ENCODE data around the gene HRG. TPM values are rescaled to one million over a fixed set of nuclear protein-coding genes. Genes with fewer than 3 reads are reported as not detected.

HRG gene
- polyA plus RNA-seq, 1 of the 3 experiments (the other 2 are of a cell fraction): not detected

DNA sequence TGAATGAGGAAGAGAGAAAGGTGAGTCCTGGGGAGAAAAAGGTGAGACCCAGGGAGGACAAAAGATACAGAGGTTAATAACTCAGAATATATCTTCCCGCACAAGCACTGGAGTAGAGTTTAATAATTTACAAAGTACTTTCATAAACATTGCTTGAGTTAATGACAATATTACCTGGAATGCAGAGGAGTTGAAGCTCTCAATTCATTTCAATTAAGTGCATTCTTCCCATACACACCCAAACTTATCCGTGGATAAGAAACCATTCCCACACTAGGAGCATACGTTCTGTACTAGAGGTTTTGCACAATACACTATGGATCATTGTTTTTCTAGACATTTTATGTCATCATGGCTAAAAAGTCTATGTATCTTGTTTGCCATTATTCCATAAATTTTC lies 28.0 kb downstream of the HRG start (continued):
- TF ChIP-seq, protein P1, sequence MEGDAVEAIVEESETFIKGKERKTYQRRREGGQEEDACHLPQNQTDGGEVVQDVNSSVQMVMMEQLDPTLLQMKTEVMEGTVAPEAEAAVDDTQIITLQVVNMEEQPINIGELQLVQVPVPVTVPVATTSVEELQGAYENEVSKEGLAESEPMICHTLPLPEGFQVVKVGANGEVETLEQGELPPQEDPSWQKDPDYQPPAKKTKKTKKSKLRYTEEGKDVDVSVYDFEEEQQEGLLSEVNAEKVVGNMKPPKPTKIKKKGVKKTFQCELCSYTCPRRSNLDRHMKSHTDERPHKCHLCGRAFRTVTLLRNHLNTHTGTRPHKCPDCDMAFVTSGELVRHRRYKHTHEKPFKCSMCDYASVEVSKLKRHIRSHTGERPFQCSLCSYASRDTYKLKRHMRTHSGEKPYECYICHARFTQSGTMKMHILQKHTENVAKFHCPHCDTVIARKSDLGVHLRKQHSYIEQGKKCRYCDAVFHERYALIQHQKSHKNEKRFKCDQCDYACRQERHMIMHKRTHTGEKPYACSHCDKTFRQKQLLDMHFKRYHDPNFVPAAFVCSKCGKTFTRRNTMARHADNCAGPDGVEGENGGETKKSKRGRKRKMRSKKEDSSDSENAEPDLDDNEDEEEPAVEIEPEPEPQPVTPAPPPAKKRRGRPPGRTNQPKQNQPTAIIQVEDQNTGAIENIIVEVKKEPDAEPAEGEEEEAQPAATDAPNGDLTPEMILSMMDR (IDR thresholded peaks at IDR 0.05): no peak
- no peak for TF ChIP-seq MEF2A (IDR thresholded peaks at IDR 0.05; ENCODE audit: borderline replicate concordance, low read depth)
- no peak for TF ChIP-seq JUND (IDR thresholded peaks at IDR 0.05)
- no peak for TF ChIP-seq POLR2AphosphoS5 (IDR thresholded peaks at IDR 0.05; ENCODE audit: low read depth, low read length)
- TF ChIP-seq, protein P2, sequence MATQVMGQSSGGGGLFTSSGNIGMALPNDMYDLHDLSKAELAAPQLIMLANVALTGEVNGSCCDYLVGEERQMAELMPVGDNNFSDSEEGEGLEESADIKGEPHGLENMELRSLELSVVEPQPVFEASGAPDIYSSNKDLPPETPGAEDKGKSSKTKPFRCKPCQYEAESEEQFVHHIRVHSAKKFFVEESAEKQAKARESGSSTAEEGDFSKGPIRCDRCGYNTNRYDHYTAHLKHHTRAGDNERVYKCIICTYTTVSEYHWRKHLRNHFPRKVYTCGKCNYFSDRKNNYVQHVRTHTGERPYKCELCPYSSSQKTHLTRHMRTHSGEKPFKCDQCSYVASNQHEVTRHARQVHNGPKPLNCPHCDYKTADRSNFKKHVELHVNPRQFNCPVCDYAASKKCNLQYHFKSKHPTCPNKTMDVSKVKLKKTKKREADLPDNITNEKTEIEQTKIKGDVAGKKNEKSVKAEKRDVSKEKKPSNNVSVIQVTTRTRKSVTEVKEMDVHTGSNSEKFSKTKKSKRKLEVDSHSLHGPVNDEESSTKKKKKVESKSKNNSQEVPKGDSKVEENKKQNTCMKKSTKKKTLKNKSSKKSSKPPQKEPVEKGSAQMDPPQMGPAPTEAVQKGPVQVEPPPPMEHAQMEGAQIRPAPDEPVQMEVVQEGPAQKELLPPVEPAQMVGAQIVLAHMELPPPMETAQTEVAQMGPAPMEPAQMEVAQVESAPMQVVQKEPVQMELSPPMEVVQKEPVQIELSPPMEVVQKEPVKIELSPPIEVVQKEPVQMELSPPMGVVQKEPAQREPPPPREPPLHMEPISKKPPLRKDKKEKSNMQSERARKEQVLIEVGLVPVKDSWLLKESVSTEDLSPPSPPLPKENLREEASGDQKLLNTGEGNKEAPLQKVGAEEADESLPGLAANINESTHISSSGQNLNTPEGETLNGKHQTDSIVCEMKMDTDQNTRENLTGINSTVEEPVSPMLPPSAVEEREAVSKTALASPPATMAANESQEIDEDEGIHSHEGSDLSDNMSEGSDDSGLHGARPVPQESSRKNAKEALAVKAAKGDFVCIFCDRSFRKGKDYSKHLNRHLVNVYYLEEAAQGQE (IDR thresholded peaks at IDR 0.05; ENCODE audit: low read depth, low read length): no peak
- TF ChIP-seq RXRA (IDR thresholded peaks at IDR 0.05; ENCODE audit: borderline replicate concordance, low read depth): no peak
- TF ChIP-seq GABPA (IDR thresholded peaks at IDR 0.05; ENCODE audit: low read depth): no peak

DNA sequence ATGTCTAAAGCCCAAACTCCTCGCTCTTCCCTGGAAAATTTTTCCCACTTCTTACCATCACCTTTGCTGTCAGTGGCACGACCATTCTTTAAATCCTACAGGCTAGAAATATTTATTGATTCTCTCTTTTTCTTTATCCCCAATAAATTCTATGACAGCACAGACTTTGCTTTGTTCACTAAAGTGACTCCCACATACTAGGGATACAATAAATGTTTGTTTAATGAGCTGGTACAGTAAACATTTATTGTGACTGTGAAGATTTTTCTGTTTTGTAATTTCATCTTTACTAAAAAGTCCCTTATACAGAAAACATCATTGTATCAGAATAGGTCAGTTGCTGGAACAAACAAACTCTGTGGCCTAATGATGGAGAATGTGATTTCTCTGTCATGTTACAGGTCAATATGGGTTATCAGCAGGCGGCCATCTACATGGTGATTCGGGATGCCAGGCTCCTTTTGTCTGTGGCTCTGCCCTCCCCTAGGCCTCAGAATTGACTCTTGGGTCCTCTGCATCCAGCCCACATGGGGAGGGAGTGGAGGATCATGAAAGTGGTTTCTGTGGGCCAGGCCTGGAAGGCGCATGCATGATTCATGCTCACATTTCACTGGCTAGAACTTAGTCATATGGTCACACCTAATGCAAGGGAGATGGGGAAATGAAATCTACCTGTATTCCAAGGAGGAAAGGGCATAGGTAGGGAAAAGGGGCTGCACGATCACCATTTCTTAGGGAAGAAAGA lies 28.6 kb downstream of the HRG start:
- no peaks in the 10 kb centered on the region; a peak in 1 of 4 replicates for H3K4me1 ChIP-seq (ENCODE audit: control insufficient read depth in 1 of 2, insufficient read depth in 2 of 2, low read depth in 1 of 2, low read length in 1 of 2)
- CTCF ChIA-PET: interaction anchor here (0.9 kb wide), 1 partner anchor 79 kb away, joined by 3 read pairs; no protein-coding TSS in a partner anchor
- no peak overlapping the region for H3K4me3 ChIP-seq (ENCODE audit: low read depth in 2 of 2, low read length in 1 of 2)
- no peaks in the 10 kb centered on the region for H3K9me3 ChIP-seq
- no peak overlapping the region for H2AFZ ChIP-seq (ENCODE audit: low read depth)
- H4K20me1 ChIP-seq (ENCODE audit: insufficient read depth): no peaks in the 10 kb centered on the region
- POLR2A ChIA-PET: no interaction called here
- H3K27me3 ChIP-seq (ENCODE audit: insufficient read depth): no peaks in the 10 kb centered on the region; the same call in 1 of the 2 replicates
- 38% methylated on average over 6 of the region's 6 CpGs for WGBS (ENCODE audit: low lambda C conversion rate)
- no peak overlapping the region for H3K27ac ChIP-seq (ENCODE audit: low read depth in 2 of 2, low read length in 1 of 2)
- no peaks in the 10 kb centered on the region for H3F3A ChIP-seq (replicated peaks; ENCODE audit: insufficient read depth)
- H3K36me3 ChIP-seq (replicated peaks in 1 of 2; ENCODE audit: control insufficient read depth in 1 of 2, insufficient read depth in 2 of 2, low read length in 1 of 2): no peaks in the 10 kb centered on the region
- no peak for DNase-seq
- H3K4me2 ChIP-seq: no peak overlapping the region
- no peaks in the 10 kb centered on the region for H3K9me2 ChIP-seq
- no peak overlapping the region for H3K9ac ChIP-seq
- no peak for TF ChIP-seq MXI1 (IDR thresholded peaks at IDR 0.05; ENCODE audit: low read depth, low read length)
- no peak for TF ChIP-seq GATA2 (CRISPR knock-in tag; IDR thresholded peaks at IDR 0.05)
- no peak for TF ChIP-seq MEF2A (IDR thresholded peaks at IDR 0.05; ENCODE audit: borderline replicate concordance, low read depth)
- no peak for TF ChIP-seq SMC3 (IDR thresholded peaks at IDR 0.05; ENCODE audit: low read depth, low read length)
- TF ChIP-seq, protein P3, sequence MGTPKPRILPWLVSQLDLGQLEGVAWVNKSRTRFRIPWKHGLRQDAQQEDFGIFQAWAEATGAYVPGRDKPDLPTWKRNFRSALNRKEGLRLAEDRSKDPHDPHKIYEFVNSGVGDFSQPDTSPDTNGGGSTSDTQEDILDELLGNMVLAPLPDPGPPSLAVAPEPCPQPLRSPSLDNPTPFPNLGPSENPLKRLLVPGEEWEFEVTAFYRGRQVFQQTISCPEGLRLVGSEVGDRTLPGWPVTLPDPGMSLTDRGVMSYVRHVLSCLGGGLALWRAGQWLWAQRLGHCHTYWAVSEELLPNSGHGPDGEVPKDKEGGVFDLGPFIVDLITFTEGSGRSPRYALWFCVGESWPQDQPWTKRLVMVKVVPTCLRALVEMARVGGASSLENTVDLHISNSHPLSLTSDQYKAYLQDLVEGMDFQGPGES (IDR thresholded peaks at IDR 0.05; ENCODE audit: low read depth, low read length): no peak
- TF ChIP-seq, protein P4, sequence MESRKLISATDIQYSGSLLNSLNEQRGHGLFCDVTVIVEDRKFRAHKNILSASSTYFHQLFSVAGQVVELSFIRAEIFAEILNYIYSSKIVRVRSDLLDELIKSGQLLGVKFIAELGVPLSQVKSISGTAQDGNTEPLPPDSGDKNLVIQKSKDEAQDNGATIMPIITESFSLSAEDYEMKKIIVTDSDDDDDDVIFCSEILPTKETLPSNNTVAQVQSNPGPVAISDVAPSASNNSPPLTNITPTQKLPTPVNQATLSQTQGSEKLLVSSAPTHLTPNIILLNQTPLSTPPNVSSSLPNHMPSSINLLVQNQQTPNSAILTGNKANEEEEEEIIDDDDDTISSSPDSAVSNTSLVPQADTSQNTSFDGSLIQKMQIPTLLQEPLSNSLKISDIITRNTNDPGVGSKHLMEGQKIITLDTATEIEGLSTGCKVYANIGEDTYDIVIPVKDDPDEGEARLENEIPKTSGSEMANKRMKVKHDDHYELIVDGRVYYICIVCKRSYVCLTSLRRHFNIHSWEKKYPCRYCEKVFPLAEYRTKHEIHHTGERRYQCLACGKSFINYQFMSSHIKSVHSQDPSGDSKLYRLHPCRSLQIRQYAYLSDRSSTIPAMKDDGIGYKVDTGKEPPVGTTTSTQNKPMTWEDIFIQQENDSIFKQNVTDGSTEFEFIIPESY (IDR thresholded peaks at IDR 0.05; ENCODE audit: borderline replicate concordance, low read depth): no peak
- TF ChIP-seq RFX5 (IDR thresholded peaks at IDR 0.05; ENCODE audit: low read length): no peak
- TF ChIP-seq SIN3A (IDR thresholded peaks at IDR 0.05; ENCODE audit: borderline replicate concordance, low read depth, low read length): no peak
- TF ChIP-seq NFIC (IDR thresholded peaks at IDR 0.05; ENCODE audit: borderline replicate concordance): no peak
- no peak for TF ChIP-seq EZH2phosphoT487 (IDR thresholded peaks at IDR 0.05; ENCODE audit: borderline replicate concordance, low read depth)
- no peak for TF ChIP-seq GABPA (IDR thresholded peaks at IDR 0.05; ENCODE audit: low read depth)
- no peak for TF ChIP-seq JUND (IDR thresholded peaks at IDR 0.05)
- TF ChIP-seq FOXJ3 (CRISPR knock-in tag; IDR thresholded peaks at IDR 0.05): no peak
- no peak for TF ChIP-seq TEAD4 (IDR thresholded peaks at IDR 0.05; ENCODE audit: borderline replicate concordance, insufficient read depth)
- H3K79me2 ChIP-seq (ENCODE audit: insufficient read depth): no peaks in the 10 kb centered on the region

All from SK-N-SH (cell line).